H9 (cell line): ENCODE data around the gene CERK. TPM values are rescaled to one million over a fixed set of nuclear protein-coding genes. Genes with fewer than 3 reads are reported as not detected.

Experiments used
- DNase-seq: peaks from one replicate; pipeline ENCODE4 v3.0.0-alpha.2; 2017
- H2AFZ ChIP-seq: one replicate; pipeline ENCODE4 v1.6.1; 2013; ENCODE audit warnings: mild to moderate bottlenecking, low read length, control low read depth, moderate library complexity
- H2AK5ac ChIP-seq: 2 replicates; pipeline ENCODE4 v1.6.1; 2013; ENCODE audit warnings: low read length, control low read depth, mixed read lengths; ENCODE audit not compliant: insufficient read length
- H2BK120ac ChIP-seq: one replicate; pipeline ENCODE4 v1.6.1; 2013; ENCODE audit warnings: low read depth, mild to moderate bottlenecking, low read length, control low read depth, inconsistent platforms; ENCODE audit not compliant: poor library complexity, severe bottlenecking
- H2BK12ac ChIP-seq: 2 replicates; pipeline ENCODE4 v1.6.1; 2013; ENCODE audit warnings: low read length, control low read depth, mixed read lengths, low read depth; ENCODE audit not compliant: insufficient read length
- H2BK15ac ChIP-seq: 2 replicates; pipeline ENCODE4 v1.6.1; 2013; ENCODE audit warnings: low read depth, low read length, control low read depth
- H2BK20ac ChIP-seq: one replicate; pipeline ENCODE4 v1.6.1; 2013; ENCODE audit warnings: low read depth, mild to moderate bottlenecking, low read length, control low read depth, inconsistent platforms; ENCODE audit not compliant: poor library complexity, severe bottlenecking
- H2BK5ac ChIP-seq: 2 replicates; pipeline ENCODE4 v1.6.1; 2013; ENCODE audit warnings: low read length, control low read depth, mixed read lengths; ENCODE audit not compliant: insufficient read length
- H3K14ac ChIP-seq: 2 replicates; pipeline ENCODE4 v1.6.1; 2013; ENCODE audit warnings: low read length, control low read depth; ENCODE audit not compliant: insufficient read depth
- H3K18ac ChIP-seq: 2 replicates; pipeline ENCODE4 v1.6.1; 2013; ENCODE audit warnings: low read depth, mild to moderate bottlenecking, mixed read lengths, low read length, control low read depth; ENCODE audit not compliant: insufficient read length
- H3K23ac ChIP-seq: 2 replicates; pipeline ENCODE4 v1.6.1; 2013; ENCODE audit warnings: low read length, control low read depth, mixed read lengths, low read depth; ENCODE audit not compliant: insufficient read length
- H3K23me2 ChIP-seq: 2 replicates; pipeline ENCODE4 v1.6.1; 2013; ENCODE audit warnings: low read depth, mild to moderate bottlenecking, mixed read lengths, low read length, control low read depth; ENCODE audit not compliant: insufficient read length, poor library complexity, severe bottlenecking
- H3K27ac ChIP-seq: 2 replicates; pipeline ENCODE4 v1.5.1; 2013; ENCODE audit warnings: low read length, control low read depth, mixed read lengths, low read depth; ENCODE audit not compliant: insufficient read length
- H3K27me3 ChIP-seq: 2 replicates; pipeline ENCODE4 v1.6.1; 2013; ENCODE audit warnings: low read length, control low read depth, inconsistent platforms; ENCODE audit not compliant: insufficient read depth
- H3K4ac ChIP-seq: 2 replicates; pipeline ENCODE4 v1.6.1; 2013; ENCODE audit warnings: low read depth, mild to moderate bottlenecking, control low read depth, inconsistent platforms, low read length, moderate library complexity
- H3K4me1 ChIP-seq: 2 replicates; pipeline ENCODE4 v1.6.1; 2013; ENCODE audit warnings: low read length, control low read depth, inconsistent platforms; ENCODE audit not compliant: insufficient read depth
- H3K4me2 ChIP-seq: 2 replicates; pipeline ENCODE4 v1.6.1; 2013; ENCODE audit warnings: low read length, control low read depth, mixed read lengths; ENCODE audit not compliant: insufficient read length, insufficient read depth
- H3K56ac ChIP-seq: 2 replicates; pipeline ENCODE4 v1.6.1; 2013; ENCODE audit warnings: low read depth, mild to moderate bottlenecking, mixed read lengths, low read length, control low read depth; ENCODE audit not compliant: insufficient read length
- H3K79me1 ChIP-seq: 2 replicates; pipeline ENCODE4 v1.6.1; 2013; ENCODE audit warnings: low read depth, mild to moderate bottlenecking, moderate library complexity, low read length, control low read depth, inconsistent platforms; ENCODE audit not compliant: insufficient read depth, poor library complexity, severe bottlenecking
- H3K79me2 ChIP-seq: 2 replicates; pipeline ENCODE4 v1.6.1; 2013; ENCODE audit warnings: low read length, control low read depth, inconsistent platforms; ENCODE audit not compliant: insufficient read depth
- H3K9ac ChIP-seq: 2 replicates; pipeline ENCODE4 v1.6.1; 2013; ENCODE audit warnings: low read length, control low read depth, mixed read lengths; ENCODE audit not compliant: insufficient read length; ENCODE audit errors: extremely low read depth
- H3K9me3 ChIP-seq: one replicate; pipeline ENCODE4 v1.6.1; 2013; ENCODE audit warnings: low read depth, low read length, inconsistent platforms; ENCODE audit not compliant: control insufficient read depth
- H3T11ph ChIP-seq: one replicate; pipeline ENCODE4 v1.6.1; 2013; ENCODE audit warnings: mild to moderate bottlenecking, low read length, control low read depth, inconsistent platforms
- H4K20me1 ChIP-seq: one replicate; pipeline ENCODE4 v1.6.1; 2013; ENCODE audit not compliant: control insufficient read depth, insufficient read length, insufficient read depth
- H4K5ac ChIP-seq: 2 replicates; pipeline ENCODE4 v1.6.1; 2013; ENCODE audit warnings: low read depth, mild to moderate bottlenecking, mixed read lengths, low read length, control low read depth; ENCODE audit not compliant: insufficient read length
- H4K8ac ChIP-seq: replicated peaks from 2 replicates; pipeline ENCODE4 v1.6.1; 2013; ENCODE audit warnings: low read length, control low read depth, mixed read lengths, low read depth; ENCODE audit not compliant: insufficient read length
- H4K91ac ChIP-seq: 2 replicates; pipeline ENCODE4 v1.6.1; 2013; ENCODE audit warnings: low read depth, mild to moderate bottlenecking, moderate library complexity, mixed read lengths, low read length, control low read depth; ENCODE audit not compliant: insufficient read length
- H3K27ac Mint-ChIP-seq, 3 experiments: 2 replicates in 2 of 3; 3 replicates in 1 of 3; pipeline ENCODE4 v1.8.0; 2020 to 2021; ENCODE audit warnings: mixed read lengths in 3 of 3, mild to moderate bottlenecking in 1 of 3, moderate library complexity in 1 of 3
- H3K27me3 Mint-ChIP-seq: 2 replicates; pipeline ENCODE4 v1.8.0; 2021; ENCODE audit warnings: low read depth, mild to moderate bottlenecking, moderate library complexity, mixed read lengths
- H3K36me3 Mint-ChIP-seq, 3 experiments: 2 replicates in 2 of 3; 3 replicates in 1 of 3; pipeline ENCODE4 v1.8.0; 2020 to 2021; ENCODE audit warnings: low read depth in 3 of 3, mixed read lengths in 3 of 3; ENCODE audit not compliant: insufficient read depth in 1 of 3
- H3K4me1 Mint-ChIP-seq, 2 experiments: 2 replicates each; pipeline ENCODE4 v1.8.0; 2020; ENCODE audit warnings: mixed read lengths in 2 of 2
- H3K4me3 Mint-ChIP-seq, 2 experiments: 2 replicates in 1 of 2; 3 replicates in 1 of 2; pipeline ENCODE4 v1.8.0; 2020 to 2021; ENCODE audit warnings: mild to moderate bottlenecking in 2 of 2, mixed read lengths in 2 of 2, moderate library complexity in 1 of 2
- H3K9me3 Mint-ChIP-seq, 2 experiments: 2 replicates in 1 of 2; 3 replicates in 1 of 2; pipeline ENCODE4 v1.8.0; 2020; ENCODE audit warnings: mild to moderate bottlenecking in 2 of 2, mixed read lengths in 2 of 2, moderate library complexity in 1 of 2
- CTCF ChIP-seq: fragments of 200-600 bp; sonication (generic); conservative IDR thresholded peaks from 3 replicates; pipeline ENCODE4 v1.8.0; 2021; ENCODE audit warnings: antibody characterized with exemption, mild to moderate bottlenecking
- WGBS: extraction: QIAGEN DNeasy Blood & Tissue Kit; methylation state at CpG from one replicate; pipeline ENCODE4 v1.1.7; 2013; ENCODE audit warnings: missing lambda C conversion rate, low lambda C conversion rate, mixed read lengths; ENCODE audit not compliant: insufficient read length; ENCODE audit errors: extremely low coverage; 5-methylcytosine and 5-hydroxymethylcytosine counted together
- total RNA-seq: library from RNA; stranded (reverse); gene quantifications from 2 replicates; pipeline ENCODE4 v1.2.1, GENCODE V29; 2021

The CERK gene
- total RNA-seq, 1 experiment from 2014 or later, result 47.1 TPM

GRCh38 chr22:46672731-46673130 is 65.3 kb downstream of the CERK start:
- no peaks in the 10 kb centered on the region for H3K27me3 Mint-ChIP-seq
- Histone ChIP-seq H3K79me1 (no peaks in the 10 kb centered on the region), H3K56ac (no peak overlapping the region), H2BK20ac (no peak overlapping the region), H3K23me2 (no peaks in the 10 kb centered on the region), H3K18ac (no peak overlapping the region), H2AK5ac (no peak overlapping the region), H4K20me1 (no peaks in the 10 kb centered on the region), H3K79me2 (no peaks in the 10 kb centered on the region), H2BK120ac (no peak overlapping the region), H4K91ac (no peak overlapping the region), H3K9me3 (no peaks in the 10 kb centered on the region), H3T11ph (no peak overlapping the region), H3K27ac (no peak overlapping the region), H3K4ac (no peak overlapping the region), H2BK12ac (no peak overlapping the region), H3K4me2 (no peak overlapping the region), H3K23ac (no peak overlapping the region), H2BK5ac (no peak overlapping the region), H2AFZ (no peak overlapping the region), H4K5ac (no peak overlapping the region), H3K4me1 (no peaks in the 10 kb centered on the region), H2BK15ac (no peak overlapping the region), H3K9ac (no peak overlapping the region), H3K14ac (no peak overlapping the region), H4K8ac (no peak overlapping the region), H3K27me3 (no peaks in the 10 kb centered on the region)
- no CpG with 5 or more reads among the region's 18 CpGs for WGBS
- peaks cover 2 to 10% (median 5%) of the 10 kb centered on the region in 3 experiments; a peak in 5 of 7 replicates for H3K36me3 Mint-ChIP-seq
- H3K4me3 Mint-ChIP-seq, result no peak overlapping the region
- H3K27ac Mint-ChIP-seq, result no peak overlapping the region
- DNase-seq, result no peak
- H3K4me1 Mint-ChIP-seq, result no peaks in the 10 kb centered on the region
- TF ChIP-seq CTCF, result no peak
- H3K9me3 Mint-ChIP-seq, result no peaks in the 10 kb centered on the region
